ENCODE measurements around the gene PDLIM7.

DNA sequence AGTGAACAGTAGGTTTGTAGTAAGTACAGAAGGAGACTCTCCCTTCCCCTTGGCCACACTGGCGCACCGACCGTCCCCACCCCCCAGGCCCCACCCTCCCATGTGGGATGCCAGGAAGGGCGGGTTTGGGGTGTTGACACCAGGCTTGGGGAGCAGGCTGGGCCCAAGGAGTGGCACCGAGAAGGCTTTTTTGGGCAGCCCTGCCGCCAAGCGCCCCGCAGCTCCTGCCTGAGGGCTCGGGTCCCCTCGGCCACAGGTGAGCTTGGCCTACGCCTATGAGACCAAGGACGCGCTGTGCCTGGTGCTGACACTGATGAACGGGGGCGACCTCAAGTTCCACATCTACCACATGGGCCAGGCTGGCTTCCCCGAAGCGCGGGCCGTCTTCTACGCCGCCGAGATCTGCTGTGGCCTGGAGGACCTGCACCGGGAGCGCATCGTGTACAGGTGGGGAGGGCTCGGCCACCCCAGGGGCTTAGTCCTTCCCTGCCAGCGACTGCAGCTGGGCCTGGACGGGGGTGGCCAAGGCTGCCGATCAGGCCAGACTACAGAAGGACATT lies 63.7 kb downstream of the PDLIM7 start:
- TF ChIP-seq EZH2 (IDR thresholded peaks at IDR 0.05; ENCODE audit: low read length): no peak
- TF ChIP-seq, protein P1, sequence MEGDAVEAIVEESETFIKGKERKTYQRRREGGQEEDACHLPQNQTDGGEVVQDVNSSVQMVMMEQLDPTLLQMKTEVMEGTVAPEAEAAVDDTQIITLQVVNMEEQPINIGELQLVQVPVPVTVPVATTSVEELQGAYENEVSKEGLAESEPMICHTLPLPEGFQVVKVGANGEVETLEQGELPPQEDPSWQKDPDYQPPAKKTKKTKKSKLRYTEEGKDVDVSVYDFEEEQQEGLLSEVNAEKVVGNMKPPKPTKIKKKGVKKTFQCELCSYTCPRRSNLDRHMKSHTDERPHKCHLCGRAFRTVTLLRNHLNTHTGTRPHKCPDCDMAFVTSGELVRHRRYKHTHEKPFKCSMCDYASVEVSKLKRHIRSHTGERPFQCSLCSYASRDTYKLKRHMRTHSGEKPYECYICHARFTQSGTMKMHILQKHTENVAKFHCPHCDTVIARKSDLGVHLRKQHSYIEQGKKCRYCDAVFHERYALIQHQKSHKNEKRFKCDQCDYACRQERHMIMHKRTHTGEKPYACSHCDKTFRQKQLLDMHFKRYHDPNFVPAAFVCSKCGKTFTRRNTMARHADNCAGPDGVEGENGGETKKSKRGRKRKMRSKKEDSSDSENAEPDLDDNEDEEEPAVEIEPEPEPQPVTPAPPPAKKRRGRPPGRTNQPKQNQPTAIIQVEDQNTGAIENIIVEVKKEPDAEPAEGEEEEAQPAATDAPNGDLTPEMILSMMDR (optimal IDR thresholded peaks at IDR 0.05 in 1 of 3, IDR thresholded peaks at IDR 0.05 in 1 of 3, conservative IDR thresholded peaks at IDR 0.05 in 1 of 3; ENCODE audit: extremely low read depth in 1 of 3, insufficient read depth in 2 of 3, low read length in 3 of 3): no peak
